Bronchial epithelial cell (primary cell): ENCODE measurements around the gene TBATA. TPM values are rescaled to one million over a fixed set of nuclear protein-coding genes. Genes with fewer than 3 reads are reported as not detected.

Experiments
- DNase-seq: peaks from one replicate; pipeline ENCODE4 v3.0.0-alpha.2; 2010; ENCODE audit warnings: low read depth
- FAIRE-seq: peaks from 2 replicates; lab custom pipeline; 2011; peaks lifted over from hg19 to GRCh38; lab: Jason Lieb, UNC
- H3K27me3 ChIP-seq: 2 replicates; pipeline ENCODE4 v1.5.1; 2011; ENCODE audit warnings: low read length; ENCODE audit not compliant: control insufficient read depth, insufficient read depth
- H3K36me3 ChIP-seq: 2 replicates; pipeline ENCODE4 v1.5.1; 2011; ENCODE audit warnings: low read length; ENCODE audit not compliant: control insufficient read depth, insufficient read depth
- H3K4me3 ChIP-seq: 2 replicates; pipeline ENCODE4 v1.5.1; 2011; ENCODE audit warnings: mild to moderate bottlenecking, low read depth, low read length, control low read depth
- CTCF ChIP-seq: IDR thresholded peaks from 2 replicates; pipeline ENCODE4 v1.5.1; 2011; ENCODE audit warnings: mild to moderate bottlenecking, moderate library complexity, low read length, control low read depth, inconsistent platforms; ENCODE audit not compliant: insufficient read depth, severe bottlenecking
- total RNA-seq: library from RNA; depleted of rRNA; stranded (reverse); fragments of >200 nt; gene quantifications from 2 replicates; pipeline ENCODE4 v1.2.1, GENCODE V29; 2014

The TBATA gene
- total RNA-seq: not detected in 2 replicates

GRCh38 chr10:70785190-70785589, at the start of gene TBATA:
Gene TBATA (minus strand): TSS chr10:70785377. CDS start chr10:70783379, 1,998 bp downstream.
- Histone ChIP-seq H3K4me3 (no peak within 1 kb of the TSS), H3K36me3 (no peaks in the 10 kb centered on the region), H3K27me3 (peaks cover 1% of the 10 kb centered on the region)
- DNase-seq (no peak), FAIRE-seq (no peak)
- no peak for TF ChIP-seq CTCF

- TF ChIP-seq CTCF: no peak
- no peak for FAIRE-seq
- H3K4me3 ChIP-seq: no peak overlapping the region
- no peaks in the 10 kb centered on the region for H3K27me3 ChIP-seq
- H3K36me3 ChIP-seq: peaks cover 1% of the 10 kb centered on the region
- DNase-seq: no peak
Measured at GRCh38 chr10:70834441-70835151, 49.4 kb upstream of the TBATA start.

GRCh38 chr10:70834021-70834420, 48.8 kb upstream of the TBATA start:
- FAIRE-seq (no peak), DNase-seq (no peak)
- Histone ChIP-seq H3K27me3 (no peaks in the 10 kb centered on the region), H3K36me3 (peaks cover 1% of the 10 kb centered on the region), H3K4me3 (no peak overlapping the region)
- no peak for TF ChIP-seq CTCF

GRCh38 chr10:70833601-70834000, 48.4 kb upstream of the TBATA start:
- Histone ChIP-seq H3K4me3 (no peak overlapping the region), H3K27me3 (no peaks in the 10 kb centered on the region), H3K36me3 (peaks cover 1% of the 10 kb centered on the region)
- no peak for TF ChIP-seq CTCF
- FAIRE-seq: no peak
- DNase-seq: no peak

GRCh38 chr10:70832852-70833528, 47.8 kb upstream of the TBATA start:
- peaks cover 1% of the 10 kb centered on the region for H3K36me3 ChIP-seq
- H3K4me3 ChIP-seq: no peak overlapping the region
- TF ChIP-seq CTCF: no peak
- no peaks in the 10 kb centered on the region for H3K27me3 ChIP-seq
- FAIRE-seq (no peak), DNase-seq (peak; percentile 91)

- TF ChIP-seq CTCF: no peak
- Histone ChIP-seq H3K36me3 (peaks cover 1% of the 10 kb centered on the region), H3K27me3 (no peaks in the 10 kb centered on the region), H3K4me3 (no peak overlapping the region)
- no peak for FAIRE-seq
- no peak for DNase-seq
Measured at GRCh38 chr10:70832221-70832620, 47.0 kb upstream of the TBATA start.
